ENCODE results near the gene CHD2.
"Not testable (repeated sequence)": the region's sequence is repeated elsewhere in the genome, so short reads cannot be mapped to it uniquely, and the experiment has no call there.

The CHD2 gene

GRCh38 chr15:92899948-92900730 is at the start of gene CHD2:
TSS of gene CHD2 (plus strand) at chr15:92900324. CDS start at chr15:92901238, 914 bp downstream.
- DNase-seq = peak; percentile 80 to 87

- DNase-seq = no peak
These were observed 46.9 kb upstream of the CHD2 start for GRCh38 chr15:92853222-92853621.

- no peak for DNase-seq
These were observed 38.4 kb upstream of the CHD2 start for GRCh38 chr15:92861742-92862141.

- no peak for DNase-seq
These were observed 35.9 kb upstream of the CHD2 start for GRCh38 chr15:92864127-92864814.

- DNase-seq = no peak
These were observed 30.7 kb upstream of the CHD2 start for GRCh38 chr15:92869263-92869940.

GRCh38 chr15:92870010-92870591 is 30.0 kb upstream of the CHD2 start:
- DNase-seq = no peak

- not testable (repeated sequence) for DNase-seq
These were observed 27.2 kb upstream of the CHD2 start for GRCh38 chr15:92872967-92873366.

GRCh38 chr15:92877000-92877399 is 23.1 kb upstream of the CHD2 start:
- no peak for DNase-seq

- DNase-seq = no peak
These were observed 22.7 kb upstream of the CHD2 start for GRCh38 chr15:92877416-92877815.

- no peak for DNase-seq
These were observed 21.5 kb upstream of the CHD2 start for GRCh38 chr15:92878593-92879053.

- peak; percentile 22 to 44 for DNase-seq
These were observed 20.0 kb upstream of the CHD2 start for GRCh38 chr15:92879949-92880725.

GRCh38 chr15:92880796-92881195 is 19.3 kb upstream of the CHD2 start:
- no peak for DNase-seq

- peak in 1 of 2 donors; percentile 44 for DNase-seq
These were observed 18.8 kb upstream of the CHD2 start for GRCh38 chr15:92881211-92881754.

- DNase-seq = peak; percentile 99 to 100
These were observed 18.1 kb upstream of the CHD2 start for GRCh38 chr15:92881802-92882696.

GRCh38 chr15:92882697-92883162 is 17.4 kb upstream of the CHD2 start:
- no peak for DNase-seq

- DNase-seq = peak; percentile 63 to 86
These were observed 16.8 kb upstream of the CHD2 start for GRCh38 chr15:92883163-92883875.

- DNase-seq = no peak
These were observed 16.2 kb upstream of the CHD2 start for GRCh38 chr15:92883876-92884435.

- DNase-seq = peak in 1 of 2 donors; percentile 69
These were observed 15.5 kb upstream of the CHD2 start for GRCh38 chr15:92884436-92885223.
